T-helper 9 cell (primary cell): ENCODE data around the gene MIGA1.

Source experiments
- DNase-seq: peaks from one replicate; pipeline ENCODE4 v3.0.0-alpha.2; 2020

MIGA1 gene

DNA sequence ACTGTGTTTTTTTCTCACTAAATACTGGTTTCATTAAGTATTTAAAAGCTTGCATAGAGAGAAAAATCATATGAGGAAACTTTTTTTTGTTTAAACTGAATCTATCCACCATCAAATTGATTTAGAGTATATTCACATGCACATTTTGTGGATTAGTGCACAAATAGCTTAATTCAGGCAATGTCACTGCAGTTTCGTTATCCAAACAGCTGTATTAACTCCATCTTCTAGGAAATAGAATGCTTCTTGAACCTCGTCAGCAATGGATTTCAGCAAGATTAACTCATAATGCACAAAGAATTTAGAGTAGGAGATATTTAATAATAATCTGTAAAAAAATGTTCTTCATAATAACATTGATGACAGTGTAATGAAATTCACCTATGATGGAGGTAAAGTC is 146.5 kb downstream of the MIGA1 start:
- DNase-seq, result no peak

DNA sequence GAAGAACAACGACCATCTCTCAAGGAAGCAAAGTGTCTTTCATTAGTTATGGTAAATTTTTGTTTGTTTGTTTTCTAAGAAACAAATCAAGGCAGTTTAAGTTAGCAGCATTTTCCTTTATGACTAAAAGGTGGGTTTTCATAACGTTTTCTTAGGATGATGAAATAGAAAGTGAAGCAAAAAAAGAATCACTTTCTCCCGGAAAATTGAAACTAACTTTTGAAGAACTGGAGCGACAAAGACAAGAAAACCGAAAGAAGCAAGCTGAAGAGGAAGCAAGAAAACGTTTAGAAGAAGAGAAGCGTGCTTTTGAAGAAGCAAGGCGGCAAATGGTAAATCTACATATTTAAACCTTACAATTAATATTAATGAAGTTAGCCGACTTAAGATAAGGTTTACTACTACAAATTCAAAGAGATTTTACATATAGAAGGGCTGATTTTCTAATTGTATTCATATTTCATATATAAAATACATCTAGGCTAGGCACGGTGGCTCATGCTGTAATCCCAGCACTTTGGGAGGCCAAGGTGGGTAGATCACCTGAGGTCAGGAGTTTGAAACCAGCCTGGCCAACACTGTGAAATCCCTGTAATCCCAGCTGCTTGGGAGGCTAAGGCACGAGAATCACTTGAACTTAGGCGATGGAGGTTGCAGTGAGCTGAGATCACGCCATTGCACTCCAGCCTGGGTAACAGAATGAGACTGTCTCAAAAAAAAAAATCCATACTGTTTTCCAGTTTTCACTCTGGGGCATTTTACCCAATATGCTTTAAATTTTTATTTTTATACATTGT is 147.3 kb downstream of the MIGA1 start:
- DNase-seq, result no peak

DNA sequence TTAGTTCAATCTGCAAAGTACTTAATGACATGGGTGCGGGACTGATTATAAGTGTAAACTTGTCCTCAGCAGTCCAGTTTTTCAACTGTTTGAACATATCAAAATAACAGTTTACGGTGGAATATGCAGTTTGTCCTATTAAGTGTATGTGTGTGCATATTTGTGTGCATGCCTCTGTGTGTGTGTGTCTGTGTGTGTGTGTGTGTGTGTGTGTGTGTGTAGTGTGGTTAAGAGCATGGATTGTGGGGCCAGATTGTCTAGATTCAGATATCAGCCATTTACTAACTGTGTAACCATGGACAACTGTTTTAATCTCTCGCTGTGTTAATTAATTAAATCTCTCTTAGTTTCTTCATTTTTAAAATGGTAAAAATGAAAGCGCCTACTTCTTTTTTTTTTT is 148.0 kb downstream of the MIGA1 start:
- DNase-seq, result no peak
